H1 (cell line): ENCODE data around the gene TCEA2. TPM values are rescaled to one million over a fixed set of nuclear protein-coding genes. Genes with fewer than 3 reads are reported as not detected.

Source experiments
- CTCF ChIP-seq, 3 experiments: IDR thresholded peaks; 1 replicate in 2 of 3; 2 replicates in 1 of 3; pipeline versions ENCODE4 v1.5.1 to v1.6.1; 2011; ENCODE audit warnings: low read length in 3 of 3, mild to moderate bottlenecking in 3 of 3, inconsistent platforms in 2 of 3, low read depth in 1 of 3, moderate library complexity in 1 of 3; ENCODE audit not compliant: insufficient read depth in 1 of 3; ENCODE audit errors: control extremely low read depth in 1 of 3
- polyA plus RNA-seq, 7 experiments: library from polyadenylated mRNA; depleted of rRNA in 3 of 7; stranded (reverse) in 5 of 7; unstranded in 2 of 7; fragments of >200 nt in 5 of 7; fragments of 200-250 nt in 2 of 7; gene quantifications; 1 replicate in 5 of 7; 2 replicates in 1 of 7; 4 replicates in 1 of 7; pipeline versions ENCODE4 v1.2.1 to v1.2.3, GENCODE V29; 2011 to 2013; ENCODE audit warnings: missing spikeins in 2 of 7, mixed read lengths in 2 of 7
- total RNA-seq: library from RNA; stranded (reverse); fragmentation: NEBNext Ultra II Directional; extraction: Animal tissue kit (Norgen Biotek cat#: 25700); gene quantifications from 2 replicates; pipeline ENCODE4 v1.2.1, GENCODE V29; 2021

Gene TCEA2
- total and polyA plus RNA-seq, 2 of the 8 experiments (the other 6 are each of a cell fraction or from before 2014, with no cell fraction given), result 41.4 to 42.3 TPM

GRCh38 chr20:64105846-64106434 lies 42.9 kb downstream of the TCEA2 start (continued):
- TF ChIP-seq CTCF (IDR thresholded peaks at IDR 0.05; ENCODE audit: control extremely low read depth in 1 of 3, insufficient read depth in 1 of 3, low read depth in 1 of 3, low read length in 3 of 3), result no peak
- TF ChIP-seq, all 59 proteins: peak for 0
